ENCODE data around the gene ALDH1L2. TPM values are rescaled to one million over a fixed set of nuclear protein-coding genes. Genes with fewer than 3 reads are reported as not detected.

ALDH1L2 gene
- total RNA-seq, 1 experiment from 2014 or later, result 7.7 TPM

GRCh38 chr12:105018012-105018411 lies 66.2 kb downstream of the ALDH1L2 start (continued):
- TF ChIP-seq, protein P1, sequence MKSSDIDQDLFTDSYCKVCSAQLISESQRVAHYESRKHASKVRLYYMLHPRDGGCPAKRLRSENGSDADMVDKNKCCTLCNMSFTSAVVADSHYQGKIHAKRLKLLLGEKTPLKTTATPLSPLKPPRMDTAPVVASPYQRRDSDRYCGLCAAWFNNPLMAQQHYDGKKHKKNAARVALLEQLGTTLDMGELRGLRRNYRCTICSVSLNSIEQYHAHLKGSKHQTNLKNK (CRISPR knock-in tag; IDR thresholded peaks at IDR 0.05), result no peak
- no peak for TF ChIP-seq ZSCAN18 (CRISPR knock-in tag; IDR thresholded peaks at IDR 0.05)
- no peak for TF ChIP-seq ZNF396 (CRISPR knock-in tag; IDR thresholded peaks at IDR 0.05; ENCODE audit: borderline replicate concordance)
- no peak for TF ChIP-seq CREB1 (CRISPR knock-in tag; IDR thresholded peaks at IDR 0.05)

DNA sequence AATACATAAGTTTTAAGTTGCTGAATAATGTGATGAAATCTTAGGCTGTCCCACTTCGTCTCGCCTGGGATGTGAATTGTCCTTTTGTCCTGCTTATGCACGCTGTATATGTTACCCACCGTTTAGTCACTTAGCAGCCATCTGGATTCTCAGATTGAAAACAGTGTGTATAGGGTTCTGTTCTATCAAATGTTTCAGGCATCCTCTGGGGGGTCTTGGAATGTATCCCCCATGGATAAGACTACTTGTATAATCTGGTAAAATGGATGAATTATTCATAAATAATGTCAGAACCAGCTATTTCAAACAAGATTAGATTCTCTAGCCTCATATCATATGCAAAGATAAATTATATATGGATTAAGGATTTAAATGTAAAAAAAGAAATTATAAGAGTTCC lies 68.7 kb downstream of the ALDH1L2 start:
- Mint-ChIP-seq H3K27me3 (ENCODE audit: low read depth) (no peaks in the 10 kb centered on the region; the same call in 1 of the 2 replicates), H3K27ac (no peak overlapping the region), H3K9me3 (peaks cover 19% of the 10 kb centered on the region), H3K36me3 (peaks cover 43% of the 10 kb centered on the region), H3K4me1 (peaks cover 16% of the 10 kb centered on the region), H3K4me3 (no peak overlapping the region)
- no peak for TF ChIP-seq GRHL2 (CRISPR knock-in tag; IDR thresholded peaks at IDR 0.05; ENCODE audit: insufficient replicate concordance, severe bottlenecking)
- no peak for TF ChIP-seq ZNF423 (CRISPR knock-in tag; IDR thresholded peaks at IDR 0.05)
- TF ChIP-seq ZNF317 (CRISPR knock-in tag; IDR thresholded peaks at IDR 0.05; ENCODE audit: borderline replicate concordance, low read depth), result no peak
- TF ChIP-seq CREM (CRISPR knock-in tag; IDR thresholded peaks at IDR 0.05), result no peak
- TF ChIP-seq, protein P2, sequence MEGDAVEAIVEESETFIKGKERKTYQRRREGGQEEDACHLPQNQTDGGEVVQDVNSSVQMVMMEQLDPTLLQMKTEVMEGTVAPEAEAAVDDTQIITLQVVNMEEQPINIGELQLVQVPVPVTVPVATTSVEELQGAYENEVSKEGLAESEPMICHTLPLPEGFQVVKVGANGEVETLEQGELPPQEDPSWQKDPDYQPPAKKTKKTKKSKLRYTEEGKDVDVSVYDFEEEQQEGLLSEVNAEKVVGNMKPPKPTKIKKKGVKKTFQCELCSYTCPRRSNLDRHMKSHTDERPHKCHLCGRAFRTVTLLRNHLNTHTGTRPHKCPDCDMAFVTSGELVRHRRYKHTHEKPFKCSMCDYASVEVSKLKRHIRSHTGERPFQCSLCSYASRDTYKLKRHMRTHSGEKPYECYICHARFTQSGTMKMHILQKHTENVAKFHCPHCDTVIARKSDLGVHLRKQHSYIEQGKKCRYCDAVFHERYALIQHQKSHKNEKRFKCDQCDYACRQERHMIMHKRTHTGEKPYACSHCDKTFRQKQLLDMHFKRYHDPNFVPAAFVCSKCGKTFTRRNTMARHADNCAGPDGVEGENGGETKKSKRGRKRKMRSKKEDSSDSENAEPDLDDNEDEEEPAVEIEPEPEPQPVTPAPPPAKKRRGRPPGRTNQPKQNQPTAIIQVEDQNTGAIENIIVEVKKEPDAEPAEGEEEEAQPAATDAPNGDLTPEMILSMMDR (IDR thresholded peaks at IDR 0.05), result no peak
- TF ChIP-seq ZNF396 (CRISPR knock-in tag; IDR thresholded peaks at IDR 0.05; ENCODE audit: borderline replicate concordance), result no peak
- TF ChIP-seq, protein P3, sequence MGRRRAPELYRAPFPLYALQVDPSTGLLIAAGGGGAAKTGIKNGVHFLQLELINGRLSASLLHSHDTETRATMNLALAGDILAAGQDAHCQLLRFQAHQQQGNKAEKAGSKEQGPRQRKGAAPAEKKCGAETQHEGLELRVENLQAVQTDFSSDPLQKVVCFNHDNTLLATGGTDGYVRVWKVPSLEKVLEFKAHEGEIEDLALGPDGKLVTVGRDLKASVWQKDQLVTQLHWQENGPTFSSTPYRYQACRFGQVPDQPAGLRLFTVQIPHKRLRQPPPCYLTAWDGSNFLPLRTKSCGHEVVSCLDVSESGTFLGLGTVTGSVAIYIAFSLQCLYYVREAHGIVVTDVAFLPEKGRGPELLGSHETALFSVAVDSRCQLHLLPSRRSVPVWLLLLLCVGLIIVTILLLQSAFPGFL (CRISPR knock-in tag; IDR thresholded peaks at IDR 0.05; ENCODE audit: borderline replicate concordance), result no peak
- no peak for DNase-seq (ENCODE audit: low spot score)
- CTCF ChIA-PET, result interaction anchor here (1.5 kb wide), 1 partner anchor 225 kb away, joined by 3 read pairs; no protein-coding TSS in a partner anchor
- POLR2A ChIA-PET, result no interaction called here
- no peak for ATAC-seq

DNA sequence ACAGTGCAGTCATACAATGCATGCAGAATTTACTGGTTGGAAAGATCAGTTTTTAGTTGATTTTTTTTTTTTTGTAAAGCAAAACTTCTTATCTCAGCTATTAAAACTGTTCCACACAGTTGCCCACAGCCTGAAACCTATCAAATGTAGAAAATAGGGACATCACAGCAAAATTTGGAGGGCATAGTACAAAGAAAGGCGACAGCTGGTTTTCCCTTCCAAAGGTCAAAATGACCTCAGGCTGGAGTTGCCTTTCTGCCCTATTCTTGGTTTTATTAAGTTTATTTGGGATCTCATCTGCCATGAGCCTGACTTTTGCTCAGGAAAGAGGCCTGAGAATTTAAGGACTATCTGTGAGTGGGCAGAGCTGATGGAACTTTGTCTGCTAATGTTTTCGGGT lies 69.7 kb downstream of the ALDH1L2 start:
- CTCF ChIA-PET, result no interaction called here
- TF ChIP-seq HMGA2 (CRISPR knock-in tag; IDR thresholded peaks at IDR 0.05) (no peak), AFF4 (CRISPR knock-in tag; IDR thresholded peaks at IDR 0.05; ENCODE audit: borderline replicate concordance) (no peak), ELF4 (CRISPR knock-in tag; IDR thresholded peaks at IDR 0.05; ENCODE audit: low read depth) (no peak), NFATC4 (CRISPR knock-in tag; IDR thresholded peaks at IDR 0.05) (no peak), IRF2 (CRISPR knock-in tag; IDR thresholded peaks at IDR 0.05; ENCODE audit: borderline replicate concordance, low read depth) (no peak), PRRX2 (CRISPR knock-in tag; IDR thresholded peaks at IDR 0.05) (no peak), NR1H2 (CRISPR knock-in tag; IDR thresholded peaks at IDR 0.05) (no peak), RORB (CRISPR knock-in tag; IDR thresholded peaks at IDR 0.05) (no peak), ESRRA (CRISPR knock-in tag; IDR thresholded peaks at IDR 0.05; ENCODE audit: borderline replicate concordance) (no peak)
- TF ChIP-seq, protein P4, sequence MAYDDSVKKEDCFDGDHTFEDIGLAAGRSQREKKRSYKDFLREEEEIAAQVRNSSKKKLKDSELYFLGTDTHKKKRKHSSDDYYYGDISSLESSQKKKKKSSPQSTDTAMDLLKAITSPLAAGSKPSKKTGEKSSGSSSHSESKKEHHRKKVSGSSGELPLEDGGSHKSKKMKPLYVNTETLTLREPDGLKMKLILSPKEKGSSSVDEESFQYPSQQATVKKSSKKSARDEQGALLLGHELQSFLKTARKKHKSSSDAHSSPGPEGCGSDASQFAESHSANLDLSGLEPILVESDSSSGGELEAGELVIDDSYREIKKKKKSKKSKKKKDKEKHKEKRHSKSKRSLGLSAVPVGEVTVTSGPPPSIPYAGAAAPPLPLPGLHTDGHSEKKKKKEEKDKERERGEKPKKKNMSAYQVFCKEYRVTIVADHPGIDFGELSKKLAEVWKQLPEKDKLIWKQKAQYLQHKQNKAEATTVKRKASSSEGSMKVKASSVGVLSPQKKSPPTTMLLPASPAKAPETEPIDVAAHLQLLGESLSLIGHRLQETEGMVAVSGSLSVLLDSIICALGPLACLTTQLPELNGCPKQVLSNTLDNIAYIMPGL (CRISPR knock-in tag; IDR thresholded peaks at IDR 0.05), result no peak
- TF ChIP-seq, protein P5, sequence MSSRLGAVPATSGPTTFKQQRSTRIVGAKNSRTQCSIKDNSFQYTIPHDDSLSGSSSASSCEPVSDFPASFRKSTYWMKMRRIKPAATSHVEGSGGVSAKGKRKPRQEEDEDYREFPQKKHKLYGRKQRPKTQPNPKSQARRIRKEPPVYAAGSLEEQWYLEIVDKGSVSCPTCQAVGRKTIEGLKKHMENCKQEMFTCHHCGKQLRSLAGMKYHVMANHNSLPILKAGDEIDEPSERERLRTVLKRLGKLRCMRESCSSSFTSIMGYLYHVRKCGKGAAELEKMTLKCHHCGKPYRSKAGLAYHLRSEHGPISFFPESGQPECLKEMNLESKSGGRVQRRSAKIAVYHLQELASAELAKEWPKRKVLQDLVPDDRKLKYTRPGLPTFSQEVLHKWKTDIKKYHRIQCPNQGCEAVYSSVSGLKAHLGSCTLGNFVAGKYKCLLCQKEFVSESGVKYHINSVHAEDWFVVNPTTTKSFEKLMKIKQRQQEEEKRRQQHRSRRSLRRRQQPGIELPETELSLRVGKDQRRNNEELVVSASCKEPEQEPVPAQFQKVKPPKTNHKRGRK (CRISPR knock-in tag; IDR thresholded peaks at IDR 0.05; ENCODE audit: borderline replicate concordance), result no peak

More for the DNA sequence above, 69.7 kb downstream of the ALDH1L2 start:
- peaks cover 10% of the 10 kb centered on the region for H3K4me1 Mint-ChIP-seq
- no peak for DNase-seq (ENCODE audit: low spot score)
- H3K27me3 Mint-ChIP-seq (ENCODE audit: low read depth), result no peaks in the 10 kb centered on the region; the same call in 1 of the 2 replicates
- no peak overlapping the region for H3K27ac Mint-ChIP-seq
- no peak for ATAC-seq
- POLR2A ChIA-PET, result no interaction called here
- H3K9me3 Mint-ChIP-seq, result peaks cover 28% of the 10 kb centered on the region
- H3K4me3 Mint-ChIP-seq, result no peak overlapping the region
- peaks cover 52% of the 10 kb centered on the region for H3K36me3 Mint-ChIP-seq

All from WTC11 (cell line).